GM21619 (cell line): ENCODE data around the gene ASB2.

Experiments used
- ATAC-seq: cut with Tn5 transposase; IDR thresholded peaks from one replicate; pipeline ENCODE4 v1.9.1; 2021; ENCODE audit not compliant: unreplicated experiment

ASB2 gene

GRCh38 chr14:93981316-93982229 is 5.2 kb upstream of the ASB2 start:
- no peak for ATAC-seq

- ATAC-seq: no peak
Measured at GRCh38 chr14:93980456-93981201, 4.3 kb upstream of the ASB2 start.

GRCh38 chr14:93978735-93979134 is 2.4 kb upstream of the ASB2 start:
- ATAC-seq: no peak

GRCh38 chr14:93977790-93978581 is 1.6 kb upstream of the ASB2 start:
- ATAC-seq: peak; percentile 46

GRCh38 chr14:93977171-93977570 is 801 bp upstream of the ASB2 start:
- no peak for ATAC-seq

- ATAC-seq: peak; percentile 60
Measured at GRCh38 chr14:93975791-93976476, 436 bp downstream of the ASB2 start.

GRCh38 chr14:93974833-93975232 is 1.5 kb downstream of the ASB2 start:
- ATAC-seq: no peak

- no peak for ATAC-seq
Measured at GRCh38 chr14:93974299-93974698, 2.1 kb downstream of the ASB2 start.

- no peak for ATAC-seq
Measured at GRCh38 chr14:93973607-93974006, 2.8 kb downstream of the ASB2 start.

GRCh38 chr14:93972618-93973205 is 3.7 kb downstream of the ASB2 start:
- no peak for ATAC-seq

GRCh38 chr14:93971635-93972027 is 4.7 kb downstream of the ASB2 start:
- no peak for ATAC-seq

GRCh38 chr14:93970965-93971634 is 5.3 kb downstream of the ASB2 start:
- peak; percentile 37 for ATAC-seq

- ATAC-seq: peak; percentile 21
Measured at GRCh38 chr14:93970585-93970964, 5.8 kb downstream of the ASB2 start.

- ATAC-seq: no peak
Measured at GRCh38 chr14:93969082-93969828, 7.1 kb downstream of the ASB2 start.

GRCh38 chr14:93967637-93968250 is 8.6 kb downstream of the ASB2 start:
- ATAC-seq: peak; percentile 38

GRCh38 chr14:93965946-93966474 is 10.4 kb downstream of the ASB2 start:
- no peak for ATAC-seq

- no peak for ATAC-seq
Measured at GRCh38 chr14:93965287-93965821, 11.0 kb downstream of the ASB2 start.

- no peak for ATAC-seq
Measured at GRCh38 chr14:93964820-93965286, 11.5 kb downstream of the ASB2 start.
